GM19372 (cell line): ENCODE results near the gene MED13.
"Not testable (repeated sequence)": the region's sequence is repeated elsewhere in the genome, so short reads cannot be mapped to it uniquely, and the experiment has no call there.

ENCODE experiments used
- ATAC-seq: cut with Tn5 transposase; IDR thresholded peaks from one replicate; pipeline ENCODE4 v1.9.1; 2021; ENCODE audit warnings: mild to moderate bottlenecking, low read depth, moderate library complexity; ENCODE audit not compliant: unreplicated experiment

Gene MED13

DNA sequence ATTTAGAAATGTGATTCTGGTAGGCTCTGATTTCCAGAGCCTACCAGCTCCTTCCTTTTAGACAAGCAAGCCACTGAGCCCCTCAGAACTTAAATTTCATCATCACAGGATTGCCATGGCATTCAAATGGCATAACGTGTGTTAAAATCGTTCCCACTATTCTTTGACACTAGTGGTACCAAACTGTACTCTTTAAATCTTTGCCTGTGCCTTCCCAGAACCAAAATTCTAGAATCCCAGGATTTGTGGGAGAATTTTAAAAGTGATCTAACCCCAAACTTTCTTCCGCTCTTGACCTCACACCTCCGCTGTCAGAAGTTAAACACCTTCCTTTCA is 137.0 kb downstream of the MED13 start:
- no peak for ATAC-seq

DNA sequence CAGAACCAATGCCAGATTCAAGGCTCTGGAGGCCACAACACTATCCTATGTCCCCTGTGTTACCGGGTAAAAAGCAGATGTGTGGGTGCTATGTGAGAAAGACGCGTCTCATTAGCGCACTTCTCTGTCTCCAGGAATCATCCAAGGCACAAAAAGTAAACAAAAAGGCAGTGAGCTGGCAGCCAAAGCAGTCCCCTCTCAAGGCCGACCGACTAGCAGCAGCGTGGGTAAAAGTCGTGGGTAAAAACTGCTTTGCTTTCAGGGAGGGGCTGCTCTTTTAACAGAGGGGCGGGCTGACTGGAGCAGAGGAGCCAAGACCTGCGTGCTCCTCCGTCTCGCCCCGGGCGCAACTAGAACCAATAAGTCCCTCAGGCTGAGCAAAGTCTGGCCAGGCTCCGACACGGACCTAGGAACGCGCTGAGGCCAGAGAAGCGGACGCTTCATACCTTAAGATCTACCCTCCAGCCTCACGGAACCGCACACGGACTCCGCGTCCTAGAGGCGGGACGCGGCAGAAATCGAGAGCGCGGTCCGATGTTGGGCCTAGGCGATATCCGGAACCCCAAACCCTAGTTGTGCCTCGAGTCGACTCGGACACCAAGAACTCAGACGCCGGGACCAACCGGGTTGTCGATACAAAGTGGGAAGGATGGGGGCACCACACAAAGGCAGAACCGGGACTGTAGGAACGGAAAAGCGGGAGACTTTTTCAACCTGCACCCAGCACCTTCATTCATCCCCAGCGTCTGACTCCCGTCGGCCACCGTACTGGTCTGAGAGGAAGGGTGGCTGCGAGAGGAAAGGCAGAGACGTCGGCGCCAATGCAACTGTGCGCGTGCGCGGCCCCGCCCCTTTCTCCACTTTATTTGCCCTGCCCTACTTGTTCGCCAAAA is 137.6 kb downstream of the MED13 start, which contains the start of gene INTS2:
Gene INTS2, minus strand, starts transcription at position 775 of the 893 bp plus-strand sequence. CDS start 1,338 bp downstream, outside the sequence.
- ATAC-seq, result no peak

DNA sequence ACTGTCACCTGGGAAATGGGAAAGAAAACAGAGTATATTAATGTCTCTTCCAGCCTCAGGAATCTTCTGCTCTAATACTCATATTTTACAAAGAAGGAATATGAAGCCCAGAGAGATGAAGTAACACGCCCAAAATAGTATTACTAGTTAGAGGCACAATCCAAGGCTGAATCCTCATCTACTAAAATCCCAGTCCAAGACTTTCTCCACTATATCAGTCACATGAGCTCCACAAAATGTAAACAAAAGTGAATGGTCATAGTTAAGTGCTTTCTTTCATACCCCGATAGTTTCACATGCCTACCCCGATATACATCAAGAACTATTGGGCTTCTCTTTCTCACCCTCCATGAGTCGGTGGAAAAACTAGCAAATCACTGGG is 138.3 kb downstream of the MED13 start:
- ATAC-seq, result no peak

DNA sequence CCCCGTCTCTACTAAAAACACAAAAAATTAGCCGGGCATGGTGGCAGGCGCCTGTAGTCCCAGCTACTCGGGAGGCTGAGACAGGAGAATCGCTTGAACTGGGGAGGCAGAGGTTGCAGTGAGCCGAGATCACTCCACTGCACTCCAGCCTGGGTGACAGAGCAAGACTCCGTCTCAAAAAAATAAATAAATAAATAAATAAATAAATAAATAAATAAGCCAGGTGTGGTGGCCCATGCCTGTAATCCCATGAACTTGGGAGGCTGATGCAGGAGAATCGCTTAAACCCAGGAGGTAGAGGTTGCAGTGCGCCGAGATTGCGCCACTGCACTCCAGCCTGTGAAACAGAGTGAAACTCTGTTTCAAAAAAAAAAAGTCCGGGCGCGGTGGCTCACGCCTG is 149.9 kb downstream of the MED13 start:
- ATAC-seq, result not testable (repeated sequence)

DNA sequence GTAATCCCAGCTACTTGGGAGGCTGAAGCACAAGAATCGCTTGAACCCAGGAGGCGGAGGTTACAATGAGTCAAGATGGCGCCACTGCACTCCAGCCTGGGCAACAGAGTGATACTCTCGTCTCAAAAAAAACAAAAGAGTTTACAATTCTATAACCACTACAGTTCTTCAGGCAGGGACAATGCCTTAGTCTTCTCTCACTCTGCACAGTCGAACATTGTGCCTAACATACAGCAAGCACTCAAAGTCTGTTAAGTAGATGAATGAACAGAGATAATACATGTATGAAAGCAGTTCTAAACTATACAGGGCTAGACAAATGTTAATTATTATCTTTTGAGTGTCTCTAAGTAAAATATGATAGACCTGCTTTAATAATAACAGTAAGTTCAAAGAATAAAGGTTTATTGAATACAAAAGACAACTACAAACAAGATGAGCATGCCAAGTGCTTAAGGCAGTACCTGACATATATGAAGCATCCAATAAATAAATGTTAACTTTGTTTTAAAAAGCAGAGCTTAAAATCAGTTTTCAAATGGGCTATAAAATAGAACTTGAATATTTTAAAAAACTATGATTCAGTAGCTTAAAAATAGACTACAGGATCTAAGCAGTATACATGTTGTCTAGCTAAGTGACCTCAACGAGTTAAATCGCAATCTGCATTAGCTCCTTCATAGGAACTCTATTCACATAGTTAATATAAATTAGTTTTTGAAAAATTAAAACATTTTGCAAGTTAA is 156.6 kb downstream of the MED13 start:
- no peak for ATAC-seq

DNA sequence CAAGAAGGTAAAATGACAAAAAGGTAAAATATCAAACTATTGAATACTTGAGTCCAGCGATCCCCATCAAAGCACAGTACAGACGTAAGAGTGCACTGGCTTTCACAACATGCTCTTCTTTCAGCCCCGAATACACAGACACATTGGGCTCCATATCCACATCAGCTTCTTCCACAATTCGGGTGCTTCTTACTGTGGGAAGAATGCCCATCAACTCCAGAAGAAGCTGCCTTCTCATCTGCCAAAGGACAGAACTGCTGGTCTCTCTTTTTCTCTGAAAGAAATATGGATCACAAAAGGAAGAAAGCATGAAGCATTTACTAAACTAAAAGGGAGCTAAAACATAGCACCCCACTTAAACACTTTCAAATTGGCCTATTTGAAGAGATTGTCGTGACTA is 157.7 kb downstream of the MED13 start:
- ATAC-seq, result no peak

DNA sequence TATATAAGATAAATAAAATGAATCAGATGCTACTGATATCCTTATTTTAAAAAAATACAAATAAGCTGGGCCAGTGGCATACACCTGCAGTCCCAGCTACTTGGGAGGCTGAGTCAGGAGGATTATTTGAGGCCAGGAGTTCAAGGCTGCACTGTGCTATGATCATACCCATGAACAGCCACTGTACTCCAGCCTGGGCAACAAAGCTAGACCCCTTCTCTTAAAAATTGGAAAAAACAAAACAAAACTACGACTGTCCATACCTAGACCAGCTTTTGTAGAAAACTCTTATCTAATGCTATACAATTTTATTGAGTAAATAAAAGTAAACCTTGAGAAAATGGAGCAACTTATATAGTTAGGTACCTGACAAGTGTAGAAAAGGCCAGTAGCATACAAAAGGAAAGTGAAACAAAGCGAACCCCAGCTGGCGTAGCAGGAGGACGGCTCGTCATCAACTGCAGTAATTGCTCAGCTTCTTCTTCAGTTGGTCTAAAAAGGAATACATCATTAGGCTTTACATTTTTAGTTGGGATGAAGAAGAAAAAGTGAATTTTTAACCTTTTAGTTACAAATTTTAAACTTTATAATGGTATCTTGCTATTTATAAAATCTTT is 160.9 kb downstream of the MED13 start:
- peak; percentile 64 for ATAC-seq

DNA sequence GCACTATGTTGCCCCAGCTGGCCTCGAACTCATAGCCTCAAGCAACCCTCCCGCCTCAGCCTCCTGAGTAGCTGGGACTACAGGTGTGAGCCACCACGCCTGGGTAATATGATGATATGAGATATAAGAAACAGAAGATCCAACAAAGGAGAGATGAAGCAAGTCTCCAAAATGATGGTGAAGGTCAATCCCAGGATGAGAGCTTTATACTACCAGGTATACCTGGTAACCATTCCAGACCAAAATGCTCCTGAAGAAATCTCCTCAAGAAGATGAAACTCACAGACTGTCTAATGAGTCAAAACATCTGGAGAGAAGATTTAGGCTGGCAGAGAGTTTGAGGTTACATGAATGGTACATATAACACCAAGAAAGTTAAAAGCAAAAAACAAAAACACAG is 161.8 kb downstream of the MED13 start:
- ATAC-seq, result no peak

DNA sequence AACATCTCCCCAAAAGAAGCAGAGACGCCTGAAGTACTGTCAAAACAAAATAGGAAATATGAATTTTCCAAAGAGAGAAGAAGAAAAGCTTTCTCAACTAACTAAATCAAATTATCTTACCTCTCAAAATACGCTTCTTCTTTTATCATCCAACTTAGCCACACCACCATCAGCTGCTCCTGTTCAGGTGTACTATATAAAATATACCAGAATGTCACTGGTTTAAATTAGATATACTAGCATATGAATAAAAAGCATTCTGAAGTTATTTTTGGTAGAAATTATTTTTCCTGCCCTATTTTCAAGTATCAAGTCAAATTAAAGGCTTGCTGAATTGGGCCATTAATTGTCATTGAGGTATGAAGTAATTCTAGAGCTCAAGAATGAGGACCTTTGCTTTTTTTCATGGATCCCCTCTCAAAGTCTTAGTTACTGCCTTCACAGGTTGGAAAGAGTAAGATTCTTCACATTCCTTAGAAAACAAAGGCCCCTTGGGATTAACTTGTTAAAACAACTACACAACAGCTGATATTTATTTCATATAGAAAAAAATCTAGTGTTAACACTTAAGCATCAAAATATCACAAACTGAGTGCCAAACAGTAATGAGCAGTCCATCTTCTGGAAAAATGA is 167.4 kb downstream of the MED13 start:
- no peak for ATAC-seq

DNA sequence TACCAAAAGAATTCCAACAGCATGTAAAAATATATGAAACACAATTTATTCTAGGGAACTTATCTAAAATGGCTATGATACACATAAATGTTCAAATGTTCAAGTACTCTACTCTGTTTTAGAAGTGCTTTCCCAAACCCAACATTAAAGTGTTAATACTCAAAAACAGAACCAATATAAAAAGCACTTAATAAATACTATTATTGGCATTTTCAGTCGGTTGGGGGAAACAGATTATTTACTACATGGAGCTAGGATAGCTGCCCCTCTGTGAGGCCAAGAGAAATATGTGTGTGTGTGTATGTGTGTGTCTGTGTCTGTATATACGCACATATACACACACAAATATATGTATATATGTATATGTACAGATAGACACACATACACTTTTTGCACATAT is 169.7 kb downstream of the MED13 start:
- no peak for ATAC-seq

DNA sequence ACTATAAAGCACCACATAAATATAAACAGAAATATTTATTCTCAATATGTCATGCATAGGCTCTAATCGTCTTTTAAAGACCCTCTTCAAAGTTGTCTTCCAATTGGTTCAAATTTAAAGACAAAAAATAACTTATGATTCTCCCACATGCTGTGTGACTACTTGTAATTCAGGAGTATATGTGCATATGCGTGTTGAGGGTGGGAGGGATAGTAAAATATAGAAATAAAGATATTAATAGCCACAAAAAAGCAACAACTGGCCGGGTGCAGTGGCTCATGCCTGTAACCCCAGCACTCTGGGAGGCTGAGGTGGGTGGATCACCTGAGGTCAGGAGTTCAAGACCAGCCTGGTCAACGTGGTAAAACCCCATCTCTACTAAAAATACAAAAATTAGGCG is 170.8 kb downstream of the MED13 start:
- not testable (repeated sequence) for ATAC-seq
